Smooth muscle cell (in vitro differentiated cells): ENCODE measurements around the gene CDC16. TPM values are rescaled to one million over a fixed set of nuclear protein-coding genes. Genes with fewer than 3 reads are reported as not detected.

Experiments used
- DNase-seq: peaks from one replicate; lab custom pipeline; 2025; ENCODE audit not compliant: unreplicated experiment; lab: John Stamatoyannopoulos, UW
- H2AFZ ChIP-seq: fragments of 200-600 bp; sonication (generic); 2 replicates; pipeline ENCODE4 v1.6.0; 2016; ENCODE audit warnings: antibody characterized with exemption, low read depth, mild to moderate bottlenecking
- H3F3A ChIP-seq: fragments of 200-600 bp; sonication (generic); 2 replicates; pipeline ENCODE4 v1.6.0; 2017; ENCODE audit warnings: antibody characterized with exemption, low read depth
- H3K27ac ChIP-seq: fragments of 200-600 bp; sonication (generic); 2 replicates; pipeline ENCODE4 v1.5.1; 2016; ENCODE audit warnings: low read depth, mild to moderate bottlenecking
- H3K27me3 ChIP-seq: fragments of 200-600 bp; sonication (generic); 2 replicates; pipeline ENCODE4 v1.6.1; 2016; ENCODE audit warnings: low read depth, mild to moderate bottlenecking
- H3K36me3 ChIP-seq: fragments of 200-600 bp; sonication (generic); 2 replicates; pipeline ENCODE4 v1.5.1; 2016; ENCODE audit warnings: low read depth
- H3K4me1 ChIP-seq: fragments of 200-600 bp; sonication (generic); 2 replicates; pipeline ENCODE4 v1.5.1; 2016; ENCODE audit warnings: low read depth
- H3K4me2 ChIP-seq: fragments of 200-600 bp; sonication (generic); 2 replicates; pipeline ENCODE4 v1.6.0; 2016; ENCODE audit warnings: mild to moderate bottlenecking
- H3K4me3 ChIP-seq: fragments of 200-600 bp; sonication (generic); 2 replicates; pipeline ENCODE4 v1.5.1; 2016; ENCODE audit warnings: mild to moderate bottlenecking
- H3K79me2 ChIP-seq: fragments of 200-600 bp; sonication (generic); 2 replicates; pipeline ENCODE4 v1.6.0; 2016; ENCODE audit warnings: low read depth, mild to moderate bottlenecking
- H3K9ac ChIP-seq: fragments of 200-600 bp; sonication (generic); 2 replicates; pipeline ENCODE4 v1.6.0; 2016; ENCODE audit warnings: low read depth
- H3K9me3 ChIP-seq: fragments of 200-600 bp; sonication (generic); replicated peaks from 2 replicates; pipeline ENCODE4 v1.5.1; 2016; ENCODE audit warnings: low read depth
- H4K20me1 ChIP-seq: fragments of 200-600 bp; sonication (generic); 2 replicates; pipeline ENCODE4 v1.6.0; 2016; ENCODE audit warnings: low read depth
- WGBS: methylation state at CpG from one replicate; pipeline ENCODE4 v1.1.7; 2016; ENCODE audit warnings: low lambda C conversion rate; 5-methylcytosine and 5-hydroxymethylcytosine counted together
- polyA plus RNA-seq: library from polyadenylated mRNA; unstranded; fragments of >200 nt; fragmentation: Nextera tagmentation; extraction: Ambion mirVana; gene quantifications from 2 replicates; pipeline ENCODE4 v1.2.1, GENCODE V29; 2016
- total RNA-seq: library from RNA; depleted of rRNA; stranded (reverse); fragments of >200 nt; gene quantifications from 2 replicates; pipeline ENCODE4 v1.2.3, GENCODE V29; 2014
- TF ChIP-seq, protein P1 (sequence below): fragments of 200-600 bp; sonication (generic); IDR thresholded peaks from 2 replicates; pipeline ENCODE4 v1.5.1; 2017; ENCODE audit warnings: borderline replicate concordance, mild to moderate bottlenecking, antibody characterized with exemption; ENCODE audit not compliant: insufficient read depth, poor library complexity, severe bottlenecking

CDC16 gene
- total and polyA plus RNA-seq, 2 experiments from 2014 or later = 31.5 to 43.8 TPM

GRCh38 chr13:114284680-114285079 lies 50.0 kb downstream of the CDC16 start:
- peaks cover 59% of the 10 kb centered on the region for H3K79me2 ChIP-seq
- peak overlapping the region; percentile 84 for H3K27ac ChIP-seq
- no peak overlapping the region for H3K4me2 ChIP-seq
- H2AFZ ChIP-seq = no peak overlapping the region
- DNase-seq = no peak
- 98% methylated on average over 8 of the region's 8 CpGs for WGBS
- TF ChIP-seq, protein P1, sequence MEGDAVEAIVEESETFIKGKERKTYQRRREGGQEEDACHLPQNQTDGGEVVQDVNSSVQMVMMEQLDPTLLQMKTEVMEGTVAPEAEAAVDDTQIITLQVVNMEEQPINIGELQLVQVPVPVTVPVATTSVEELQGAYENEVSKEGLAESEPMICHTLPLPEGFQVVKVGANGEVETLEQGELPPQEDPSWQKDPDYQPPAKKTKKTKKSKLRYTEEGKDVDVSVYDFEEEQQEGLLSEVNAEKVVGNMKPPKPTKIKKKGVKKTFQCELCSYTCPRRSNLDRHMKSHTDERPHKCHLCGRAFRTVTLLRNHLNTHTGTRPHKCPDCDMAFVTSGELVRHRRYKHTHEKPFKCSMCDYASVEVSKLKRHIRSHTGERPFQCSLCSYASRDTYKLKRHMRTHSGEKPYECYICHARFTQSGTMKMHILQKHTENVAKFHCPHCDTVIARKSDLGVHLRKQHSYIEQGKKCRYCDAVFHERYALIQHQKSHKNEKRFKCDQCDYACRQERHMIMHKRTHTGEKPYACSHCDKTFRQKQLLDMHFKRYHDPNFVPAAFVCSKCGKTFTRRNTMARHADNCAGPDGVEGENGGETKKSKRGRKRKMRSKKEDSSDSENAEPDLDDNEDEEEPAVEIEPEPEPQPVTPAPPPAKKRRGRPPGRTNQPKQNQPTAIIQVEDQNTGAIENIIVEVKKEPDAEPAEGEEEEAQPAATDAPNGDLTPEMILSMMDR = no peak
- no peak overlapping the region for H3K4me3 ChIP-seq
- H3K9ac ChIP-seq = no peak overlapping the region
- no peaks in the 10 kb centered on the region for H3K9me3 ChIP-seq
- H3K36me3 ChIP-seq = no peaks in the 10 kb centered on the region
- H3K27me3 ChIP-seq = no peaks in the 10 kb centered on the region
- H3F3A ChIP-seq = peaks cover 19% of the 10 kb centered on the region
- peaks cover 24% of the 10 kb centered on the region for H3K4me1 ChIP-seq
- H4K20me1 ChIP-seq = peaks cover 7% of the 10 kb centered on the region

- Histone ChIP-seq H3F3A (peaks cover 13% of the 10 kb centered on the region), H3K4me3 (no peak overlapping the region), H2AFZ (no peak overlapping the region), H3K79me2 (peaks cover 59% of the 10 kb centered on the region), H4K20me1 (peaks cover 13% of the 10 kb centered on the region), H3K36me3 (no peaks in the 10 kb centered on the region), H3K9ac (peak overlapping the region; percentile 4), H3K4me2 (no peak overlapping the region), H3K4me1 (peaks cover 18% of the 10 kb centered on the region), H3K9me3 (no peaks in the 10 kb centered on the region), H3K27me3 (no peaks in the 10 kb centered on the region), H3K27ac (peak overlapping the region; percentile 84)
- TF ChIP-seq, protein P1 = no peak
- no peak for DNase-seq
- 97% methylated on average over 4 of the region's 4 CpGs for WGBS
These were observed 50.6 kb downstream of the CDC16 start for GRCh38 chr13:114285166-114285808.

DNA sequence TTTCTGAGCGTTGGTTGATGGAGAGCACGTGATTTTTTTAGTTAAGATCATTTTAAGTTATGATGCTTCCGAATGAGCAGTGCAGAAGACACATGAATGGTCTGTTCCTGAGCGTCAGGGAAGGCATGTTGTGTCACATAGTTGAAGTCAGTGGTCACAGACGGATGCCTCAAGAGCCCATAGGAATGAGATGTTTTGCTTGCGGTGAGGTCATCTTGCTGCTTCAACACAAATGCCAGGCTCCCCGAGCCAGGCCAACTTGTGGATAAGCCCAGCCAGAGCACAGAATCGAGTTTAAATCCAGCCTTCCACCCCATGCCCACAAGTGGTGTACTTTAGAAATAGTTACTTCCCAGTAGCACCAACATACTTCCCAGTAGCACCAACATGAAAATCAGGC lies 52.1 kb downstream of the CDC16 start:
- TF ChIP-seq, protein P1 = no peak
- Histone ChIP-seq H3K9me3 (no peaks in the 10 kb centered on the region), H3F3A (peaks cover 9% of the 10 kb centered on the region), H4K20me1 (peaks cover 14% of the 10 kb centered on the region), H2AFZ (no peak overlapping the region), H3K9ac (peak overlapping the region; percentile 26), H3K27ac (peak overlapping the region; percentile 84), H3K27me3 (no peaks in the 10 kb centered on the region), H3K36me3 (peaks cover 4% of the 10 kb centered on the region), H3K4me1 (peaks cover 13% of the 10 kb centered on the region), H3K79me2 (peaks cover 59% of the 10 kb centered on the region), H3K4me2 (peak overlapping the region; percentile 10), H3K4me3 (no peak overlapping the region)
- WGBS = 48% methylated on average over 8 of the region's 8 CpGs
- DNase-seq = no peak

GRCh38 chr13:114288157-114288591 lies 53.5 kb downstream of the CDC16 start:
- Histone ChIP-seq H3K36me3 (peaks cover 9% of the 10 kb centered on the region), H3K27me3 (no peaks in the 10 kb centered on the region), H3F3A (peaks cover 9% of the 10 kb centered on the region), H3K9ac (no peak overlapping the region), H3K4me1 (peaks cover 5% of the 10 kb centered on the region), H3K4me3 (no peak overlapping the region), H2AFZ (no peak overlapping the region), H3K79me2 (peaks cover 50% of the 10 kb centered on the region), H3K27ac (no peak overlapping the region), H4K20me1 (peaks cover 14% of the 10 kb centered on the region), H3K9me3 (no peaks in the 10 kb centered on the region), H3K4me2 (no peak overlapping the region)
- 93% methylated on average over 8 of the region's 8 CpGs for WGBS
- DNase-seq = no peak
- TF ChIP-seq, protein P1 = no peak
